Measurements from ENCODE around the gene GID8.

Gene GID8

GRCh38 chr20:62895539-62895938 is 42.4 kb upstream of the GID8 start:
- H3K27ac ChIP-seq (ENCODE audit: low read depth, low read length), result no peak overlapping the region
- H3K27me3 ChIP-seq (ENCODE audit: low read length), result no peaks in the 10 kb centered on the region
- H3K9ac ChIP-seq (ENCODE audit: low read length), result no peak overlapping the region
- no peaks in the 10 kb centered on the region for H3K9me3 ChIP-seq (ENCODE audit: insufficient read depth, low read length)
- no peak for TF ChIP-seq CTCF (IDR thresholded peaks at IDR 0.05; ENCODE audit: insufficient read depth, low read length, poor library complexity, severe bottlenecking)
- TF ChIP-seq EZH2phosphoT487 (conservative IDR thresholded peaks at IDR 0.05; ENCODE audit: low read length), result no peak
- no peaks in the 10 kb centered on the region for H3K9me2 ChIP-seq (replicated peaks; ENCODE audit: insufficient read depth, low read length)
- H3K79me2 ChIP-seq (ENCODE audit: insufficient read depth, low read length), result no peaks in the 10 kb centered on the region; the same call in 1 of the 2 replicates
- peaks cover 20% of the 10 kb centered on the region for H3K36me3 ChIP-seq (ENCODE audit: low read length)
- no peak overlapping the region for H2AFZ ChIP-seq (ENCODE audit: low read depth, low read length, severe bottlenecking)
- no peaks in the 10 kb centered on the region for H4K20me1 ChIP-seq (ENCODE audit: low read depth, low read length)
- peaks cover 2% of the 10 kb centered on the region; the same call in 1 of the 2 replicates for H3F3A ChIP-seq (ENCODE audit: insufficient read depth)
- H3K4me3 ChIP-seq (ENCODE audit: insufficient read depth, low read length, poor library complexity, severe bottlenecking), result no peak overlapping the region
- no peak overlapping the region for H3K4me2 ChIP-seq (ENCODE audit: low read depth, low read length, poor library complexity, severe bottlenecking)

- Histone ChIP-seq H3F3A (ENCODE audit: insufficient read depth) (peaks cover 12% of the 10 kb centered on the region), H2AFZ (ENCODE audit: low read depth, low read length, severe bottlenecking) (no peak overlapping the region), H3K9me2 (replicated peaks; ENCODE audit: insufficient read depth, low read length) (no peaks in the 10 kb centered on the region), H3K79me2 (ENCODE audit: insufficient read depth, low read length) (no peaks in the 10 kb centered on the region; the same call in 1 of the 2 replicates), H3K9me3 (ENCODE audit: insufficient read depth, low read length) (no peaks in the 10 kb centered on the region), H3K27ac (ENCODE audit: low read depth, low read length) (no peak overlapping the region), H4K20me1 (ENCODE audit: low read depth, low read length) (no peaks in the 10 kb centered on the region), H3K36me3 (ENCODE audit: low read length) (peaks cover 20% of the 10 kb centered on the region), H3K4me3 (ENCODE audit: insufficient read depth, low read length, poor library complexity, severe bottlenecking) (no peak overlapping the region), H3K27me3 (ENCODE audit: low read length) (no peaks in the 10 kb centered on the region), H3K9ac (ENCODE audit: low read length) (no peak overlapping the region), H3K4me2 (ENCODE audit: low read depth, low read length, poor library complexity, severe bottlenecking) (no peak overlapping the region)
- TF ChIP-seq CTCF (IDR thresholded peaks at IDR 0.05; ENCODE audit: insufficient read depth, low read length, poor library complexity, severe bottlenecking) (no peak), EZH2phosphoT487 (conservative IDR thresholded peaks at IDR 0.05; ENCODE audit: low read length) (no peak)
Observed at GRCh38 chr20:62896526-62896925, 41.4 kb upstream of the GID8 start.

- Histone ChIP-seq H3K79me2 (ENCODE audit: insufficient read depth, low read length) (no peaks in the 10 kb centered on the region; the same call in 1 of the 2 replicates), H3K9me2 (replicated peaks; ENCODE audit: insufficient read depth, low read length) (no peaks in the 10 kb centered on the region), H3K27me3 (ENCODE audit: low read length) (no peaks in the 10 kb centered on the region), H2AFZ (ENCODE audit: low read depth, low read length, severe bottlenecking) (no peak overlapping the region), H3K4me3 (ENCODE audit: insufficient read depth, low read length, poor library complexity, severe bottlenecking) (no peak overlapping the region), H3K4me2 (ENCODE audit: low read depth, low read length, poor library complexity, severe bottlenecking) (no peak overlapping the region), H3F3A (ENCODE audit: insufficient read depth) (peaks cover 16% of the 10 kb centered on the region), H3K9me3 (ENCODE audit: insufficient read depth, low read length) (no peaks in the 10 kb centered on the region), H3K27ac (ENCODE audit: low read depth, low read length) (no peak overlapping the region), H3K36me3 (ENCODE audit: low read length) (peaks cover 10% of the 10 kb centered on the region), H4K20me1 (ENCODE audit: low read depth, low read length) (no peaks in the 10 kb centered on the region), H3K9ac (ENCODE audit: low read length) (no peak overlapping the region)
- TF ChIP-seq EZH2phosphoT487 (conservative IDR thresholded peaks at IDR 0.05; ENCODE audit: low read length) (no peak), CTCF (IDR thresholded peaks at IDR 0.05; ENCODE audit: insufficient read depth, low read length, poor library complexity, severe bottlenecking) (no peak)
Observed at GRCh38 chr20:62897666-62898065, 40.3 kb upstream of the GID8 start.

Data from SU-DHL-6 (cell line).